GM18868 (cell line): ENCODE measurements around the gene RNF19B.
A peak's percentile ranks its signal among the peaks of the same experiment; 100 is the strongest.
"Not testable (repeated sequence)": the region's sequence is repeated elsewhere in the genome, so short reads cannot be mapped to it uniquely, and the experiment has no call there.

ENCODE experiments used
- ATAC-seq: cut with Tn5 transposase; IDR thresholded peaks from one replicate; pipeline ENCODE4 v1.9.1; 2021; ENCODE audit warnings: mild to moderate bottlenecking, moderate library complexity; ENCODE audit not compliant: unreplicated experiment

The RNF19B gene

DNA sequence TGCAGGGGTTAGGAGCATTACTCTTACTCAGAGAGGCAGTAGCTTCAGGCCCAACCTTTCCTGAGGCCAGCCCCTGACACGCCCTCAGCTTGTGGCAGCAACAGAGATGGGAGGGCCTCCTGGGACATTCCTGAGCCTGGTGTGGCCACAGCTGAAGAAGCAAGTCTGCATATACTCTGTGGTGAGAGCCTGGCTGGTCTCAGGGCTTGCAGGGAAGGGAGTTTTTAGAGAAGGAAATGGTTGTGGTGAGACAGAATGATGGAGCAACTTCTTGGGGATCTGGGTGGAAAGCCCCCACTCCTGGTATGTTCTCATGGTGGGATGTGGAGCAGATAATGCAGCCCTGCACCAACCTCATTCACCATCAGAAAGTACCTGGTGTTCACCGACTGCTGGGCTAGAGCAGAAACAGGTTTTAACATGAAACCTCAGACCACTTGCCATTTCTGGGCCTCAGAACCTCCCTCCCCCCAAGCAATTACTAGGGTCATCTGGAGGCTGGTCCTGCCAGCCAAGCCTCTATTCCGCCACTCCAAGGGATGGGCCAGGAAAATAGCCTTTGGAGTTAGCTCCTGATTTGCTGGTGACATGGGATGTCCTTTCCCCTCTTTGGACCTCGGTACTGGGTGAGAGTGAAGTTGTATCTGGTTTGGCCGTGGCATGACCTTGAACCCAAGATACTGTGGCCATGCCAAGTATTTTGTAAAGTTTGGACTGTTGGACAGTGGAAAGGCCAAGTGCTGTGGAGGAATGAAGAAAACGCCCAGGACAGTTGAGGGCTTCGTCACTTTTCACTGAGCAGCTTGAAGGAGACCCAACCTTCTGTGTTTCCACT is 28.1 kb upstream of the RNF19B start:
- ATAC-seq, result peak; percentile 82

DNA sequence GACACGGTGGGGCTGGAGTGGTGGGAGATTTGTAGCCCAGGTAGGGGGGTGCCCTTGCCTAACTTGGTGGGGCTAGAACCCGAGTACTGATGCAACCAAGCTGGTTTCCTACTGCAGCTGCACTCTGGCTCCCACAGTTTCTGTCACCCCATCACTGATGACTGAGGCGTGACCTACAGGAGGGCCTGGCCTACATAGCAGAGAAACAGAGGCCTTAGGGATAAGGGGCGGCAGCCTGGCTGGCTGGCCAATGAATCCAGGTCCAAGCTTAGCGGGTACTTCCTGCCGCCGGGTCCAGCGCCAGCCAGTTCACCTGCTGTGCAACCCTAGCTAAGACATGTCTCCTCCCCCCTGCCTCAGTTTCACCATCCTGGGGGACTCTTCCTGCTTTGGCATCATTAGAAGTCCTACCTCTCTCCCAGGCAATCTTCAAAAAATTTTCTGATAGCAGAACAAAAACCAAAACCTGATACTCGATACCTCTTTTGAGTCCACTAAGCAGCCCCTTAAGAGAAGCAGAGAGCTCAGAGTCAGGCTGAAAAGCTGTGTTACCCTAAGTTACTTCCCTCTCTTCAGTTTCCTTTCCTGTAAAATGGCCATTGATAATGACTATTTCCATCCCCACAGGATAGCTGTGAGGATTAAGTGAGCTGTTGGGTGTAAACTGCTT is 27.3 kb upstream of the RNF19B start:
- peak; percentile 23 for ATAC-seq

GRCh38 chr1:32991386-32991785 is 26.8 kb upstream of the RNF19B start:
- ATAC-seq, result no peak

DNA sequence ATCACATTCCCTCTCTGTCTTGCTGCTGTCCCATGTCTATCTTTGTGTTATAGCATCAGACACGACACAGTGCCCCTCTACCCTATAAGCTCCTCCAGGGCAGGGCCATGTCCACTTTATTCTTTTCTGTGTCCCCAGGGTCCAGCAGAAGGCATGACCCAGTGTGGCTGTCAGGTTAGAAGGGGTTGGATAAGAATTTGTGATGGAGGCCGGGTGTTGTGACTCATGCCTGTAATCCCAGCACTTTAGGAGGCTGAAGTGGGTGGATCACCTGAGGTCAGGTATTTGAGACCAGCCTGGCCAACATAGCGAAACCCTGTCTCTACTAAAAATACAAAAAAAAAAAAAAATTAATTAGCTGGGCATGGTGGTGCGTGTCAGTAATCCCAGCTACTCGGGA is 26.3 kb upstream of the RNF19B start:
- ATAC-seq, result no peak

- no peak for ATAC-seq
These were observed 24.8 kb upstream of the RNF19B start for GRCh38 chr1:32989160-32990050.

DNA sequence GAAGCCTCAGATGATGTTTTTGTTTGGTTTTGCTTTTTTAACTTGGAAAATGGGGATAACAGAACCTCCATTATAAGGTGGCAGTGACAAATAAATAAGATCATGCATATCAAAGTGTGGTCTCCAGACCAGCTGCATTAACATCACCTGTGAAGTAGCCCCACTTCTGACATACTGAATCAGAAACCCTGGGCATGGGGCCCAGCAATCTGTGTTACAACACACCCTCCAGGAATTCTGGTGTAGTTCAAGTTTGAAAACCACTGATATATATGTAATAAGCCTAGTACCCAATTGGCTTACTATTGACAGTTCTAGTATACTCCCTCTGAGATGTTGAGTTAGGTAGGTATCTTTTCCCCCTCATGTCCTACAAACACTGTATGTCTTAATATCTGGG is 24.1 kb upstream of the RNF19B start:
- ATAC-seq, result no peak

DNA sequence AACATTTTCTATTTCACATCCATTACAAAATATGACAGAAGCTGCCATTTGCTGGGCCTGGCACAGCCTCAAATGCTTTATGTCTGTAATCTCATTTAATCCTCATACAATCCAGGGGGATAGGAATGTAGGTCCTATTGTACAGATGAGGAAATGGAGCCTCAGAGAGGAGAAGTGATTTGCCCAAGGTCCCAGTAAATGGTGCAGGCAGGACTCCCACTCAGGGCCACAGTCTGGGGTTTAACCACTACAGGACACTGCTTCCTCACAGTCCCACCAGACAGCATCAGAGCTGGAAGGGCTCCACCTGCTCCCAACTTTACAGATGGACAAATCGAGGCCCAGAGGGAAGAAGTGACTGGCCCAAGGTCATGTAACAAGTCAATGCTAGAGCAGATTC is 20.6 kb upstream of the RNF19B start:
- no peak for ATAC-seq

DNA sequence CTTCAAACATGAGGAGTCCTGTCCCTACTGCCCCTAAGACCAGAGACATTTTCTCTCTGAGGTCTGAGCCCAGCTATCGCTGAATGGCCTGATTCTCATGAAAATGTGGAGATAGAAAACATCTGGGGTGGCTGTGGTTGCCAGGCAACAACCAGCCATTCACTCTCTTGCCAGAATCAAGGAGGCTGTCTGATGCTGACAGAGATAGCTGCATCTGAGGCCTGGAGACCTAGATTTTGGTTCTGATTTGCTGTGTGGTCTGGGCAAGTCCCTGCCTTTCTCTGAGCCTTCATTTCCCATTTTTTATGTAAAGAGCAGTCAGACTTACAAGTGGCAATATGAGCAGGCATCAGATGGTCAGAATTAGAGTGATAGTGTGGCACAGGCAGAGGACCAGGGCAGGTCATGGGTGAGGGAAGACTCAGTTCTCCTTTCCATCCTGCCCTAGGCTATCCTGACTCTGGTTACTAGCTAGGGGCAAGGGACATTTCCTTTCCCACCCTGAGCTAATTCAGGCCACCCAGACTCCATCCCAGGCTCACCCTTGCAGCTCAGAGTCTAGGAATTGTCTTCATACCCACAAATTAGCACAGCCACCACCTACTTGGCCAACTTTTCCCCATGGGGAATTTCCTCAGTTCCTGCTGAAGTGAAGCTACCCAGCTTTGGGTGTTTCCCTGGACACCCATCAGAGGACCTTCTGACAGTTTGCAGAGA is 20.0 kb upstream of the RNF19B start:
- ATAC-seq, result peak; percentile 43

DNA sequence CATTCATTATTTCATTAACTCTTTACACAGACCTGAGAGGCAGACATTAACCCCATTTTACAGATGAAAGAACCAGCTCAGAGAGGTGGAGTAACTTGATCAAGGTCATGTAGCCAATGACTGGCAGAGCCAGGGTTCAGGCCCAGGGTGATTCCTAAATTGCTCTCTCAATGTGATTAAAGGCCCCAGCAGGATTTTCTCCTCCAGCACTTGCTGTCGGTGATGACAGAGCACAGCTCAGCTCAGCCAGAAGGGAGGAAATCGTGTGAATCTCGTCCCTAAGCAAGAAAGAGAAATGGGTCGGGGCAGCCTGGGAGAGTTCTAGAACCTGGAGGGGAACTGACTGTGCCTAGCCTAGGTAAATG is 19.5 kb upstream of the RNF19B start:
- ATAC-seq, result no peak

GRCh38 chr1:32983020-32983419 is 18.4 kb upstream of the RNF19B start:
- ATAC-seq, result no peak

GRCh38 chr1:32981003-32981901 is 16.6 kb upstream of the RNF19B start:
- ATAC-seq, result peak; percentile 86

- no peak for ATAC-seq
These were observed 15.5 kb upstream of the RNF19B start for GRCh38 chr1:32980080-32980479.

- ATAC-seq, result no peak
These were observed 14.2 kb upstream of the RNF19B start for GRCh38 chr1:32978854-32979253.

GRCh38 chr1:32977546-32978087 is 13.0 kb upstream of the RNF19B start:
- no peak for ATAC-seq

DNA sequence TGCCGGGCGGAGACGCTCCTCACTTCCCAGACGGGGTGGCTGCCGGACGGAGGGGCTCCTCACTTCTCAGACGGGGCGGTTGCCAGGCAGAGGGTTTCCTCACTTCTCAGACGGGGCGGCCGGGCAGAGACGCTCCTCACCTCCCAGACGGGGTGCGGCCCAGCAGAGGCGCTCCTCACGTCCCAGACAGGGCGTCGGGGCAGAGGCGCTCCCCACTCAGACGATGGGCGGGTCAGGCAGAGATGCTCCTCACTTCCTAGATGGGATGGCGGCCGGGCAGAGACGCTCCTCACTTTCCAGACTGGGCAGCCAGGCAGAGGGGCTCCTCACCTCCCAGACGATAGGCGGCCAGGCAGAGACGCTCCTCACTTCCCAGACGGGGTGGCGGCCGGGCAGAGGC is 10.4 kb upstream of the RNF19B start:
- not testable (repeated sequence) for ATAC-seq

DNA sequence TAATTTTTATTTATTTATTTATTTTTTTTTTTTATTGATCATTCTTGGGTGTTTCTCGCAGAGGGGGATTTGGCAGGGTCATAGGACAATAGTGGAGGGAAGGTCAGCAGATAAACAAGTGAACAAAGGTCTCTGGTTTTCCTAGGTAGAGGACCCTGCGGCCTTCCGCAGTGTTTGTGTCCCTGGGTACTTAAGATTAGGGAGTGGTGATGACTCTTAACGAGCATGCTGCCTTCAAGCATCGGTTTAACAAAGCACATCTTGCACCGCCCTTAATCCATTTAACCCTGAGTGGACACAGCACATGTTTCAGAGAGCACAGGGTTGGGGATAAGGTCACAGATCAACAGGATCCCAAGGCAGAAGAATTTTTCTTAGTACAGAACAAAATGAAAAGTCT is 8.8 kb upstream of the RNF19B start:
- not testable (repeated sequence) for ATAC-seq

- no peak for ATAC-seq
These were observed 8.3 kb upstream of the RNF19B start for GRCh38 chr1:32972814-32973428.

- ATAC-seq, result no peak
These were observed 7.0 kb upstream of the RNF19B start for GRCh38 chr1:32971576-32971975.

DNA sequence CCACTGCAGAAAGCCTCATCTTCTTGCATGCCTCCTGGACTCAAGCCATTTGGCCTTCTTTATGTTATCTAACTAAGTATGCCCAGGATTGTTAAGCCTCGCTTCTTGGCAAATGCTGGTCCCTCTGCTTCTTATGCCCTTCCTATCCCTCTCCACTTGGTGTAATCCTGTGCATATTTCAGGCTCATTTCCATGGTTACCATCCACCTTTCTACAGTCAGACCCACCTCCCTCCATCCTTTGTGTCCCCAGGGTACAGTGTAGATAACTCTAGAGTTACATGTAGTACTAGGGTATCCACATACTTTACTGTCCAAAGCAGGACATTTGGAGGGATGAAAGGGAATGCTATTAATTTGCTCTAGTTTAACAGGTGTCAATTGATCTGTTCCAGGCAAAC is 6.5 kb upstream of the RNF19B start:
- ATAC-seq, result no peak
